ENCODE data around the gene KDELR3. TPM values are rescaled to one million over a fixed set of nuclear protein-coding genes. Genes with fewer than 3 reads are reported as not detected.

Gene KDELR3
- total RNA-seq, 1 donor from 2014 or later, result 72.6 TPM

- no peaks in the 10 kb centered on the region for H3K36me3 ChIP-seq (ENCODE audit: insufficient read depth, low read length)
- no peaks in the 10 kb centered on the region for H3K9me3 Mint-ChIP-seq (ENCODE audit: unreplicated experiment)
- H3K4me1 ChIP-seq (ENCODE audit: insufficient read depth, low read length), result peaks cover 2% of the 10 kb centered on the region
- H2AFZ ChIP-seq (ENCODE audit: low read depth, low read length), result no peak overlapping the region
- no peak for TF ChIP-seq CTCF (IDR thresholded peaks at IDR 0.05; ENCODE audit: insufficient read depth, low read depth, low read length)
- no peak for TF ChIP-seq EZH2 (IDR thresholded peaks at IDR 0.05; ENCODE audit: insufficient read depth, low read length)
- no peak overlapping the region for H3K4me2 ChIP-seq (ENCODE audit: low read length)
- H3K36me3 Mint-ChIP-seq (ENCODE audit: low read depth, unreplicated experiment), result no peaks in the 10 kb centered on the region
- H4K20me1 ChIP-seq (ENCODE audit: insufficient read depth, low read length), result no peaks in the 10 kb centered on the region
- peaks cover 9% of the 10 kb centered on the region for H3K27me3 Mint-ChIP-seq (ENCODE audit: low read depth, unreplicated experiment)
- no peak overlapping the region for H3K9ac ChIP-seq (ENCODE audit: low read length)
- H3K4me3 Mint-ChIP-seq (ENCODE audit: unreplicated experiment), result no peak overlapping the region
- H3K79me2 ChIP-seq (ENCODE audit: insufficient read depth, low read length), result no peaks in the 10 kb centered on the region
- no peak overlapping the region for H3K4me3 ChIP-seq (ENCODE audit: insufficient read depth, low read depth, low read length)
- no peak overlapping the region for H3K27ac ChIP-seq (ENCODE audit: low read depth, low read length)
- no peak for FAIRE-seq
- H3K27ac Mint-ChIP-seq (ENCODE audit: unreplicated experiment), result no peak overlapping the region
- no peaks in the 10 kb centered on the region for H3K9me3 ChIP-seq (ENCODE audit: insufficient read depth, low read depth, low read length)
- DNase-seq (ENCODE audit: low read depth), result no peak
- peaks cover 2% of the 10 kb centered on the region for H3K27me3 ChIP-seq (ENCODE audit: insufficient read depth, low read length)
- H3K4me1 Mint-ChIP-seq (ENCODE audit: low read depth, unreplicated experiment), result peaks cover 3% of the 10 kb centered on the region
These were observed 45.0 kb upstream of the KDELR3 start for GRCh38 chr22:38422611-38423511.

GRCh38 chr22:38423512-38424503, 44.1 kb upstream of the KDELR3 start:
- Histone ChIP-seq H3K4me2 (ENCODE audit: low read length) (no peak overlapping the region), H4K20me1 (ENCODE audit: insufficient read depth, low read length) (no peaks in the 10 kb centered on the region), H3K4me1 (ENCODE audit: insufficient read depth, low read length) (peaks cover 2% of the 10 kb centered on the region), H3K36me3 (ENCODE audit: insufficient read depth, low read length) (no peaks in the 10 kb centered on the region), H3K9me3 (ENCODE audit: insufficient read depth, low read depth, low read length) (no peaks in the 10 kb centered on the region), H3K9ac (ENCODE audit: low read length) (no peak overlapping the region), H3K27me3 (ENCODE audit: insufficient read depth, low read length) (peaks cover 2% of the 10 kb centered on the region), H2AFZ (ENCODE audit: low read depth, low read length) (no peak overlapping the region), H3K79me2 (ENCODE audit: insufficient read depth, low read length) (no peaks in the 10 kb centered on the region), H3K27ac (ENCODE audit: low read depth, low read length) (no peak overlapping the region), H3K4me3 (ENCODE audit: insufficient read depth, low read depth, low read length) (no peak overlapping the region)
- no peaks in the 10 kb centered on the region for H3K36me3 Mint-ChIP-seq (ENCODE audit: low read depth, unreplicated experiment)
- FAIRE-seq, result no peak
- no peak for DNase-seq (ENCODE audit: low read depth)
- no peak overlapping the region for H3K27ac Mint-ChIP-seq (ENCODE audit: unreplicated experiment)
- TF ChIP-seq CTCF (IDR thresholded peaks at IDR 0.05; ENCODE audit: insufficient read depth, low read depth, low read length), result no peak
- TF ChIP-seq EZH2 (IDR thresholded peaks at IDR 0.05; ENCODE audit: insufficient read depth, low read length), result no peak
- H3K9me3 Mint-ChIP-seq (ENCODE audit: unreplicated experiment), result no peaks in the 10 kb centered on the region
- peaks cover 3% of the 10 kb centered on the region for H3K4me1 Mint-ChIP-seq (ENCODE audit: low read depth, unreplicated experiment)
- peaks cover 4% of the 10 kb centered on the region for H3K27me3 Mint-ChIP-seq (ENCODE audit: low read depth, unreplicated experiment)
- no peak overlapping the region for H3K4me3 Mint-ChIP-seq (ENCODE audit: unreplicated experiment)

Measured in astrocyte (in vitro differentiated cells and primary cell).